GM12878 (cell line): ENCODE measurements around the gene CEP57. TPM values are rescaled to one million over a fixed set of nuclear protein-coding genes. Genes with fewer than 3 reads are reported as not detected.

ENCODE experiments used
- ATF2 ChIP-seq: IDR thresholded peaks from 2 replicates; pipeline ENCODE4 v1.6.1; 2012; ENCODE audit warnings: low read length, inconsistent platforms
- BCLAF1 ChIP-seq: fragments of 450-650 bp; IDR thresholded peaks from 2 replicates; pipeline ENCODE4 v1.6.1; 2017; ENCODE audit warnings: antibody characterized with exemption, mild to moderate bottlenecking, moderate library complexity
- BHLHE40 ChIP-seq, 2 experiments: fragments of 450-650 bp in 1 of 2; IDR thresholded peaks; 2 replicates each; pipeline ENCODE4 v1.6.1; 2011 to 2017; ENCODE audit warnings: low read depth in 2 of 2, borderline replicate concordance in 1 of 2, improper control_type of control experiment in 1 of 2, low read length in 1 of 2, mild to moderate bottlenecking in 1 of 2
- CBFB ChIP-seq: IDR thresholded peaks from 2 replicates; pipeline ENCODE4 v1.6.1; 2016; ENCODE audit warnings: antibody characterized with exemption, low read depth
- DPF2 ChIP-seq: fragments of 450-650 bp; IDR thresholded peaks from 2 replicates; pipeline ENCODE4 v1.6.1; 2017; ENCODE audit warnings: mild to moderate bottlenecking
- EGR1 ChIP-seq, 2 experiments: IDR thresholded peaks; 1 replicate in 1 of 2; 2 replicates in 1 of 2; pipeline ENCODE4 v1.6.1; 2011 to 2012; ENCODE audit warnings: low read depth in 2 of 2, low read length in 2 of 2, borderline replicate concordance in 1 of 2, mild to moderate bottlenecking in 1 of 2, moderate library complexity in 1 of 2
- IKZF1 ChIP-seq: fragments of 450-650 bp; conservative IDR thresholded peaks from 2 replicates; pipeline ENCODE4 v1.6.1; 2017; ENCODE audit warnings: antibody characterized with exemption, mild to moderate bottlenecking
- IRF5 ChIP-seq: fragments of 450-650 bp; IDR thresholded peaks from 2 replicates; pipeline ENCODE4 v1.6.1; 2017; ENCODE audit warnings: borderline replicate concordance
- NR2F1 ChIP-seq: fragments of 450-650 bp; conservative IDR thresholded peaks from 2 replicates; pipeline ENCODE4 v1.6.1; 2017; ENCODE audit warnings: mild to moderate bottlenecking
- PAX5 ChIP-seq: IDR thresholded peaks from 2 replicates; pipeline ENCODE4 v1.6.1; 2011; ENCODE audit warnings: low read depth, low read length, borderline replicate concordance
- POU2F2 ChIP-seq: IDR thresholded peaks from 3 replicates; pipeline ENCODE4 v1.6.1; 2011; ENCODE audit warnings: low read depth, mild to moderate bottlenecking, low read length, borderline replicate concordance
- PRDM15 ChIP-seq: fragments of 450-650 bp; formaldehyde crosslinking; IDR thresholded peaks from 2 replicates; pipeline ENCODE4 v1.4.0; 2020; ENCODE audit warnings: mild to moderate bottlenecking, moderate library complexity
- RAD21 ChIP-seq: IDR thresholded peaks from 2 replicates; pipeline ENCODE4 v1.6.1; 2011; ENCODE audit warnings: mild to moderate bottlenecking, low read depth, low read length, moderate library complexity; ENCODE audit not compliant: insufficient read depth
- RCOR1 ChIP-seq: conservative IDR thresholded peaks from 2 replicates; pipeline ENCODE4 v1.6.1; 2012; ENCODE audit warnings: low read depth, low read length, improper control_type of control experiment
- SKIL ChIP-seq: fragments of 450-650 bp; IDR thresholded peaks from 2 replicates; pipeline ENCODE4 v1.6.1; 2017; ENCODE audit warnings: mild to moderate bottlenecking, low read depth, inconsistent platforms; ENCODE audit not compliant: poor library complexity, severe bottlenecking
- STAT1 ChIP-seq: fragments of 450-650 bp; conservative IDR thresholded peaks from 2 replicates; pipeline ENCODE4 v1.6.1; 2014; ENCODE audit warnings: antibody characterized with exemption, mild to moderate bottlenecking
- TCF7 ChIP-seq: IDR thresholded peaks from 2 replicates; pipeline ENCODE4 v1.6.1; 2014; ENCODE audit warnings: antibody characterized with exemption, borderline replicate concordance
- polyA plus RNA-seq, 11 experiments: library from polyadenylated mRNA; depleted of rRNA in 4 of 11; unstranded in 6 of 11; stranded (reverse) in 5 of 11; fragments of >200 nt; fragmentation: Nextera tagmentation in 4 of 11; fragmentation: Illumina TruSeq in 1 of 11; extraction: Ambion mirVana in 4 of 11; extraction: Trizol in 1 of 11; gene quantifications; 1 replicate in 1 of 11; 2 replicates in 10 of 11; pipeline versions ENCODE4 v1.2.1 to v1.2.3, GENCODE V29; 2011 to 2016; ENCODE audit warnings: inconsistent platforms in 2 of 11, missing spikeins in 2 of 11, low read depth in 1 of 11
- total RNA-seq, 4 experiments: library from RNA; depleted of rRNA in 3 of 4; stranded (reverse); fragments of >200 nt in 3 of 4; fragmentation: Illumina TruSeq in 1 of 4; extraction: Trizol in 1 of 4; gene quantifications; 2 replicates each; pipeline versions ENCODE4 v1.2.1 to v1.2.3, GENCODE V29; 2013 to 2021

Gene CEP57
- total and polyA plus RNA-seq, 10 of the 15 experiments (the other 5 are each of a cell fraction or from before 2014, with no cell fraction given), result 19.4 to 85.4 (median 56.8) TPM

GRCh38 chr11:95790123-95790932, at the start of gene CEP57 (continued):
- TF ChIP-seq PRDM15 (CRISPR knock-in tag), result peak; percentile 17; the same call in 1 of the 2 replicates
- peak; percentile 77 for TF ChIP-seq NR2F1
- TF ChIP-seq RAD21, result no peak
- TF ChIP-seq STAT1, result peak; percentile 82; the same call in 1 of the 2 replicates
- TF ChIP-seq TCF7, result no peak
- no peak for TF ChIP-seq RCOR1
- TF ChIP-seq POU2F2, result no peak
- TF ChIP-seq IKZF1, result peak; percentile 68; the same call in 1 of the 2 replicates
- TF ChIP-seq IRF5, result no peak
- TF ChIP-seq DPF2, result peak; percentile 93
- peak; percentile 64 for TF ChIP-seq SKIL
- TF ChIP-seq ATF2, result peak; percentile 91
- TF ChIP-seq EGR1 (IDR thresholded peaks at IDR 0.05; ENCODE audit: borderline replicate concordance in 1 of 2, low read depth in 2 of 2, low read length in 2 of 2), result peak; percentile 37 to 96
- no peak for TF ChIP-seq BCLAF1
- TF ChIP-seq BHLHE40 (IDR thresholded peaks at IDR 0.05; ENCODE audit: borderline replicate concordance in 1 of 2, low read depth in 2 of 2, low read length in 1 of 2), result no peak; a peak in 2 of 4 replicates
- no peak for TF ChIP-seq CBFB
- TF ChIP-seq PAX5, result peak; percentile 20; the same call in 1 of the 2 replicates
